GM19099 (cell line): Measurements from ENCODE around the gene NELFB.

Experiments used
- POLR2A ChIP-seq: IDR thresholded peaks from 3 replicates; pipeline ENCODE4 v1.6.1; 2011; ENCODE audit warnings: low read depth; ENCODE audit not compliant: insufficient read length; ENCODE audit errors: extremely low read depth

The NELFB gene

DNA sequence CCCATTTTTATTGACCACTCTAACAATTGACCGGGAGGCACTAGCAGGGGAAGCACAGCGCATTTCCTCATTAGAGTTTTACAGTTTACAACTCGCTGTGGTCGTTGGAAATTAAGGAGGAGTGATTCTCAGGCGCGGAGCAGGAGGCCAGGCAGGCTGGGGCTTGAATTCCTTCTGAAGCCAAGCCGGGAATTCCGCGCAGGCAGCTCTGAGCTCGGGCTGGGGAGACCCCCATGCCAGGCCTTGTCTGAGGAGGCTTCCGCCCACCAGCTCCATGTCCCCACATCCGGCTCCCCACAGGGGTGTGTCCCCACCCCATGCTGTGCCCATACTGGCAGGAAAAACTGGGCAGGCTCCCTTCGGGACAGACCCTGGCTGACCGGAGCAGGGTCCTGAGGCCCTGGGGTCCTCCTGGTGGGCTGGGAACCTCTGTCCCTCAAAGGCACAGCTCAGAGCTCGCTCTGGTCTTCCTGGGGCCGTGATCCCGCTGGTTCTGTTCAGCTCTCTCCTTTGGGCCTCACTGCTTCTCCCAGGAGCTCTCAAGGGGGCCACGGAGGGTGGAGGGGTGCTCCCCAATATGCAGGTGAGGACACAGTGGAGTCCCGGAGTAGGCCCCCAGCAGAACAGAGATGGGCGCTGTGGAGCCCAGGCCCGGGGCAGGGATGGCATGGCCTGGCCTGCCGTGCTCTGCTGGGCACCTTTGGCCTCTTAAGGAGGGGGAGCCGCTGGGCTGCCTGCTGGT lies 48.2 kb downstream of the NELFB start:
- TF ChIP-seq POLR2A, result no peak

DNA sequence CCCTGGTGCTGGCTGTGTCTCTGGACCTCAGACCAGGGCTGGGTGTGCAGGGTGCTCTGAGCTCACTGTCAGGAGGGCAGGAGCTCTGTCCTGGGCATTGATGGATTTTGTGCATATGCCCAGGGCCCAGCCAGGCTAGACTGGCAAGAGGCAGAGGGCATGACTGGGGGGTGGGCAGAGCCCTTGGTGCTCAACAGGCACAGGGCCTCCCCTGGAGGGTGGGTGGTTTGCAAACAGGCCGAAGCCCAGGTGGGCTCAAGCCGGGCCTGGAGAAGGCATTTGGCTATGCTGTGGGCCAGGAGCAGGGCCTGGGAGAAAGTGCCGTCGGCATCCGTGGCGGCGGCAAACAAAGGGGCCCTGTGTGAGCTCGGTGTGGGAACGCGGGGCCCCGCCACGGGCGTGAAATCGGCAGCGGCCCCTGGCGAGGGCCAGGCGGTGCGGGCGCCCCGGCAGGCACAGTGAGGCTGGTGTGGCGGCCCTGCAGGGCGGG lies 48.8 kb downstream of the NELFB start:
- no peak for TF ChIP-seq POLR2A

DNA sequence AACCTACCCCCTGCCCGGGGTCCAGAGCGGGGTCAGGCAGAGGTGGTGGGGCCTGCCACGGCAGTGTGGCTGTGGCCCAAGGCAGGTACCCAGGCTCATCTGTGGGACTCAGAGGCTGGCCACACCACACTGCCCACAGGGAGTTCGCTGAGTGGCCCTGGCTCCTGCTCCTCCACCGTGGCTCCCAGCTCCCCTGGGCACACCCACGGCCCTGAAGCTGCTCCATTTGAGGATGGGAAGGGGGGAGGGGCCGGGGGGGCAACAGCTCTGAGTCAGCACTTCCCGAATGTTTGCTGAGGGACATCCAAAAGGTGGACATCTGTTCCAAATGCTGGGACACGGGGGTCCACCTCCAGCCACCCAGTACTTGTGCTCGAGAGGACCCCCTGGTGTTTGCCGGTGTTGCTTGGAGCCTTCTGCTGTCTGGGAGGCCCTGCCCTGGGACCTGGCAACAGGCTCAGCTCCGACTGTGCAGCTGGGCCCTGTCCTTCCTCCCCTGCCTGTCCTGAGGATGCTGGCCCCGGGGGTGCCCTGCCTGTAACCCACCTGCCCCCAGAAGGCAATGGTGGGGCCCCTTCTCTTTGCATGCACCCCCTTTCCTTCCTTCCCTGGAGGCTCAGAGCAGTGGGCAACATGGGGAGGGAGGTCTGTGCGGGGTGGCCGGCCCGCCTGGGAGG lies 49.4 kb downstream of the NELFB start:
- no peak for TF ChIP-seq POLR2A

DNA sequence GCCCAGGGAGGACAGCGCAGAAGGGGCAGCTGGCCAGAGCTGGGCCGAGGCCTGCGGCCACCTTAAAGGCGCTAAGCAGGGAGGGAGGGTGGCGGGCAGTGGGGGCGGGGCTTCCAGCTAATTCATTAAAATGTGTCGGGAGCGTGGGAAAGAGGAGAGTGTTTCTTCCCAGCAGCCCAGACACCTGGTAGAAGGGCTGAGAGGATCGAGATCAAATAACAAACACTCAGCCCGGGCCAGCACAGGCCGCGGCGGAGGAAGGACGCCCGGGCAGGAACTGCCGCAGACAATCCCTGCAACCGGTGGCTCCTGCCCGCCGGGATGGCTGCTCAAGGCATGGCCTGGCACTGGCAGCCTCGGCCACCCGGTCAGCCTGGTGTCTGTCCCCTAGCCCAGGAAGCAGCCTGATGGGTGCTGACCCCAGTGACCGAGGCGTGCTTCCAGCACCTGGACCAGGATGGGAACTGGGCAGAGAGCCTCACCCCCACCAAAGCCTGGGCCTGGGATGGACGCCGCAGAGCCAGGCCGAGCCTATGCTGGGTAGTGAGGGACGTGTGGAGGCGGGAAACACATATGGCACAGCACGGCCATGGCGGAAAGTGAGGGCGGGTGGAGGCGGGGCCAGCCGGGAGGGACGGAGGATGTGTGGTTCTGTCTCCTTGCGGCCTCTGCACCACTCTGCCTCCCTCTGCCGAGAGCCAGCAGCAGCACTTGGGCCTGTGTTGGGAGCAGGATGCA lies 50.1 kb downstream of the NELFB start:
- no peak for TF ChIP-seq POLR2A

DNA sequence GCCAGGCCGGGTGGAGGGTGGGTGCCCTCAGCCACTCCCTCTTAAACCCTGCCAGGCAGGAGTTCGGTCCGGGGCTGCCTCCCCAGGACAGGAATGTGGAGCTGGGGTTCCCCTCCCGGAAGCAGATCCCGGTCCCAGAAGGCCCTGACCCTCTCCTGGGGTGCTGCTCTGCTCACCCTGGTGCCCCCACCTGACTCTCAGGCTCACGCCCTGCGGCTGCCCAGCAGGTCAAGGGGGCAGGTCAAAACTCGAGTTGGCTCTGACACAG lies 50.6 kb downstream of the NELFB start:
- no peak for TF ChIP-seq POLR2A

DNA sequence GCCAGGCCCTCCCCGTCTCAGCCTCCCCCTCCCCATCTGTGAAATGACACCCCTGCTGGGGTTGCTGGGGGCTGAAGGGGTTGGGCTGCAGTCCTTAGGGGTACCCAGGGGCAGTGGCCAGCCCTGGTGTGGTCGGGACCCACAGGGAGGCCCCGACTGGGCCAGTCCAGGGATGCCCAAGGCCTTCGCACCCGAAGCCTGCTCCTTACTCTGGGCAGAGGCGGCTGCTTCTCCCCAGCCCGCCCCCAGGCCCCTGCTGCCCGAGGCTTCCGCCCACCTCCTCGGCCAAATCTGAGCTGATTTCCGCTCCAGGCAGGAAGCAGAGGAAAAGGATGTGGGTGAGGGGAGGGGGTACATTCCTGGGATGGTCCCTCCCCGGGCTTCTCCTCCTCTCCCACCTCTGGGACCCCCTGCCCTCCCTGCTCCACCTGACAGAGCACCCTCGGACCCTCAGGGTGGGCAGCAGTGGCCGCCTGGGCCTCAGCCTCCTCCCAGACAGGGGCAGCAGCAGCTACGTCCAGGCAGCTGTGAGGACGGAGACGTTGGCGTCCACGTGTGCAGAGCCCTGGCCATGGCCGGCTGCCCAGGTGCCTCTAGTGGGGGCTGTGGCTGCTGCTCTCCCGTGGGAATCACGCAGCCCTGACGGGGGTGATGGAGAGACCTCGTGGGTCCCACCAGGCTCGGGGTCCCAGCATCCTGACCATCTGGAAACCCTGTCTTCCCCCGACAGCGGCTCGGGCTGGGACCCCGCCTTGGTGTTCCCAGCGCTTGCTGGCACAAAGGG lies 51.1 kb downstream of the NELFB start:
- no peak for TF ChIP-seq POLR2A

DNA sequence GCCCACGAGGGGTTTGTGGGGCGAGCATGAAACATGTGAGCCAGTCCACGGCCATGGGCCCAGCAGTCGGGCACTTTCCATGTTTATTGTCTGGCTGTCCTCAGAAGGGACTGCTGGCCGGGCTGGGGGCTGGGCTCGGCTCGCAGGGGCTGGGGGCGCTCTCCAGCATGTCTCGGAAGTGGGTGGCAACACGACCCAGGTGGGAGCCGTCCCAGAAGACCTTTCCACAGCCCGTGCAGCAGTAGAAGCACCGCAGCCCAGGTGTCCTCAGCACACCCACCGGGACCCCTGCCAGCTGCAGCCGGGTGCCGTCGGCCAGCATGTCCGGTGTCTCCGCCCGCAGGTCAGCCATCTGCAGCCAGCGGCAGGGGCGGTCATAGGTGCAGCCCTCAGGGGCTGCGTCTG lies 51.7 kb downstream of the NELFB start:
- TF ChIP-seq POLR2A, result no peak

DNA sequence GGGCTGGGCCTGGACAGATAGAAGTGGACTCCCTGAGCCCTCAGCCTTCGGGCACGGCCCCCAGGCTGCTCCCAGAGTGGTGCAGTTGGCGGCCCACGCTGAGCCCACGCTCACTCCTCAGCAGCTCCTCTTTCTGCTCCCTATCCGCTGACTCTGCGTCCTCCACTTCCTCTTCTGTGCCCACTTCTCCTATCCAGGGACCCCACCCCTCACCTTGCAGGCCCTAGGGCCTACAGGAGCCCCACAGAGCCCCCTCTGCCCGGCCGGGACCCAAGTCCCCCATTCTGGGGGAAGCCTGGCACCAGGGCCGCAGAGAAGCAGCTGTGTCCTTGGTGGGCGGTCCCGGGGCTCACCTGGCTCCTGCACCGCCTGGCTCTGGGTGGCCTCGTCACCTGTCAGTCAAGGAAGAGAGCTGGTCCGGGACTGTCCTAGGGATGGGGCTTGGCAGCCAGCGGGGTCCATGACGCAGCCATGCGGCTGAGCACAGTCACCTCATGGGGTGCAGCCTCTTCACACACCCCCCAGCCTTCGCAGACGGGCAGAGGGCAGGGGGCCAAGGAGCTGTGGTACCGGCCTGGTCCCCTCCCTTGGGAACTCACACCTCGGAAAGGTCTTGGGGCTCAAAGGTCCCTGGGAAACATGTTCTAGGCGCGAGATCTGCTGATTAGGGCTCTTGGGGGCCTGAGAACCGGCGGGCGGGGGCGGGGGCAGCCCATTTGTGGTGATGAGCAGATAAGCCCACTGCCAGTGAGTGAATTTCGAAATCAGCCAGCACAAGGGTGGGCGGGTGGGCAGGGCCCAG lies 52.3 kb downstream of the NELFB start:
- no peak for TF ChIP-seq POLR2A

DNA sequence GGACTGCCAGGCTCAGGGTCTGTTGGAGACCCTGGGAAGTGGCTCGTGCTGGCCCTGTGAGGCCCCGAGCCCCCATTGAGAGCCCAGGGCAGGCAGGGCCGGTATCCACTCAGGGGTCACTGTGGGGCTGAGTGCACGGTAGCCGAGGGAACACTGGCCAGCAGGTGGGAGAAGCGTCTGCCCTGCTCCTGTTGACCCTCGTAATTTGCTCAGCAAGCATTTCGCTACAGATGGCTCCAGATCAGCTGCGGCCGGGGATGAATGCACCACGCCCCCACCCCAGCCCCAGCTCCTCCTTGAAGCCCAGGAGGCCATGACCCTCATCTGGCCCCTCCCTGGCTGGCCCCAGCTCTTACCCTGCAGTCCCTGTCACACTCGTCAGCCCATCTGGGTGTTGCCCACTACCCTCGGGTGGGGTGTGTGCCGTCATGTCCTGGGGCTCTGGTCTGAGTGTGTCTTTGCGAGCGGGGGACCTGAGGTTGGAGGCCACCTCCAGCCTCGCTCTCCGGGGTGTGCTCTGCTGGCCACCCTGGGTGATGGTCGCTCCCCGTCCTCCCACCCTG lies 53.0 kb downstream of the NELFB start:
- TF ChIP-seq POLR2A, result no peak

DNA sequence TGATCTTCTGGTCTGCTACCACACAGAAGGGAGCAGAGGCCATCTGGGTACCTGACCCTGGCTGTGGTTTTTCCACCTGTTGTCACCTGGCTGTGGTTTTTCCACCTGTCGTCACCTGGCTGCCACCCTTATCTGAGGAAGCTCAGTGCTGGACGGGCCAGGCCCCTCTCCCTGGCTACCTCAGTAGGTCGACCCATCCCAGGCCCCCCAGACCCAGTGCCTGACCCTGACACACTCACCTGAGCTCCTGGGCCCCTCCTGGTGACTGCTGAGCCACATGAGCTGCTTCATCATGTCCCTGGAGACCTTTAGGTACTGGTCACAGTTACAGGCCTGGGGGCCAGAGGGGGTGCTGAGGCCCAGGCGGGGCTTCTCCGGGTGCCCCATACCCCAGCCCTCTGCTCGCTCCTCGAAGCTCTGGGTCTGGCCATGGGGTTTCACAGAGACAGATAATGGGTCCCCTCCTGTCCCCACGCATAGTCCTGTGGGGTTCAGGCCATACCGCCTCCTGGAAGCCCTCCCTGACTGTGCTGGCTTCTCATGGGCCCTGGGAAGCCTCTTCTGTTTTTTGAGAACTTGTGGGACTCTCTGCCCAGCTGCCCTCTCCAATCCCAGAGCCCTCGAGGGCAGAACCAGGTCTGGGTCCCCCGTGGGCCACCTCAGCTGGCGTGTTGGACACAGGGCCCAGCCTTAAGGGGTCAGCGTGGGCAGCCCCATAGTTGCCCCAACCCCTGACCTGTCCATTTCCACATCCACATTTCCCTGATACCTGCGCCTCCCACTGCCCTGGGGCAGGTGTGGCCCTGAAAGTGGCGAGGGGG lies 54.5 kb downstream of the NELFB start:
- TF ChIP-seq POLR2A, result no peak

DNA sequence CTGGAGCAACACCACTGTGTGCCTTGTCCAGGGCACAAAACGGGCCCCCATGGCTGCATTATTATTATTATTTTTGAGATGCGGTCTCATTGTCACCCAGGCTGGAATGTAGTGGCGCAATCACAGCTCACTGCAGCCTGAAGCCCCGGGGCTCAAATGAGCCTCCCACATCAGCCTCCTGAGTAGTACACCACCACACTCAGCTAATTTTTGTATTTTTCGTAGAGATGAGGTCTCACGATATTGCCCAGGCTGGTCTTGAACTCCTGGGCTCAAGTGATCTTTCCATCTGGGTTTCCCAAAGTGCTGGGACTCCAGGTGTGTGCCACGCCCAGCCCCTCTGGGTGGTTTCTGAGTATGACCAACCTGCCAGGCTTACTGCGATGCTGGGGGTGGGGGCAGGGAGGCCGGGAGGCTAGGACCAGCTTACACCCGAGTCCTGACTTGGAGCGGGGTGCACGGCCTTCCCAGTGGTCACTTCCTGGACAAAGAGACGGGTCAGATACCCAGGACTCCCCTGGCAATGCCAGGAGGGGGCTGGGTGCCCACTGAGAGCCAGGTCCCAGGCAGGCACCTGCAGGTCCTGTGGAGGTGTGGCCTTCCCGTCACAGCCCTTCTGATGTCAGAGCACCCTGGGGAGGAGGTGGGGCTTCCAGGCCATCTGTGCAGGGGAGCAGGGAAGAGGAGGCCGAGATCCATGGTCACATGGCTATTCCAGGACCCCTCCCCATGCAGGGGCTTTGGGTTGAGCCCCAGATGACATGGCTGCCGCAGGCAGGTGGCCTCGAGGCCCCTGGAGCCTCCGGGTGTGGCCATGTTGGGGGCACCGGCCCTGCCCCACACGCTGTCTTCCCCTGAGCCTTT lies 55.3 kb downstream of the NELFB start:
- TF ChIP-seq POLR2A, result no peak
